ENCODE results near the gene SNX30.

SNX30 gene

GRCh38 chr9:112786829-112787520, 36.4 kb downstream of the SNX30 start:
- no peak for TF ChIP-seq CTCF (IDR thresholded peaks at IDR 0.05; ENCODE audit: low read depth, low read length)
- no peak overlapping the region for H3K4me3 ChIP-seq (replicated peaks in 1 of 2; ENCODE audit: low read depth in 2 of 2, low read length in 2 of 2)
- DNase-seq (ENCODE audit: low read depth in 2 of 2), result no peak

GRCh38 chr9:112787978-112788377, 37.4 kb downstream of the SNX30 start:
- TF ChIP-seq CTCF (IDR thresholded peaks at IDR 0.05; ENCODE audit: low read depth, low read length), result no peak
- no peak for DNase-seq (ENCODE audit: low read depth in 2 of 2)
- H3K4me3 ChIP-seq (replicated peaks in 1 of 2; ENCODE audit: low read depth in 2 of 2, low read length in 2 of 2), result no peak overlapping the region

- DNase-seq (ENCODE audit: low read depth in 2 of 2), result peak in 1 of 2 donors; percentile 61
Observed at GRCh38 chr9:112789473-112789872, 38.9 kb downstream of the SNX30 start.

GRCh38 chr9:112789891-112790774, 39.6 kb downstream of the SNX30 start:
- DNase-seq (ENCODE audit: low read depth in 2 of 2), result no peak
- no peak for TF ChIP-seq CTCF (IDR thresholded peaks at IDR 0.05; ENCODE audit: low read depth, low read length)
- no peak overlapping the region for H3K4me3 ChIP-seq (replicated peaks in 1 of 2; ENCODE audit: low read depth in 2 of 2, low read length in 2 of 2)

More at GRCh38 chr9:112789473-112789872, 38.9 kb downstream of the SNX30 start:
- TF ChIP-seq CTCF (IDR thresholded peaks at IDR 0.05; ENCODE audit: low read depth, low read length), result no peak
- no peak overlapping the region for H3K4me3 ChIP-seq (replicated peaks in 1 of 2; ENCODE audit: low read depth in 2 of 2, low read length in 2 of 2)

GRCh38 chr9:112792670-112793069, 42.1 kb downstream of the SNX30 start:
- H3K4me3 ChIP-seq (replicated peaks in 1 of 2; ENCODE audit: low read depth in 2 of 2, low read length in 2 of 2), result no peak overlapping the region
- no peak for TF ChIP-seq CTCF (IDR thresholded peaks at IDR 0.05; ENCODE audit: low read depth, low read length)
- DNase-seq (ENCODE audit: low read depth in 2 of 2), result no peak

- peak; percentile 69 to 73 for DNase-seq (ENCODE audit: low read depth in 2 of 2)
- TF ChIP-seq CTCF (IDR thresholded peaks at IDR 0.05; ENCODE audit: low read depth, low read length), result peak; percentile 81
- no peak overlapping the region for H3K4me3 ChIP-seq (replicated peaks in 1 of 2; ENCODE audit: low read depth in 2 of 2, low read length in 2 of 2)
Observed at GRCh38 chr9:112793213-112793810, 42.8 kb downstream of the SNX30 start.
